Activated CD4-positive, alpha-beta T cell treated with anti-CD3 and anti-CD28 coated beads for 4 hours (primary cell): ENCODE results near the gene ANXA3.
"Not testable (repeated sequence)": the region's sequence is repeated elsewhere in the genome, so short reads cannot be mapped to it uniquely, and the experiment has no call there.

ENCODE experiments used
- DNase-seq, 2 donors: peaks; one replicate each; pipeline ENCODE4 v3.0.0-alpha.2; 2020

Gene ANXA3

GRCh38 chr4:78578674-78579425 is 27.3 kb downstream of the ANXA3 start:
- no peak for DNase-seq

GRCh38 chr4:78581618-78582017 is 30.0 kb downstream of the ANXA3 start:
- no peak for DNase-seq

- no peak for DNase-seq
Measured at GRCh38 chr4:78584863-78585547, 33.4 kb downstream of the ANXA3 start.

- no peak for DNase-seq
Measured at GRCh38 chr4:78585633-78586032, 34.1 kb downstream of the ANXA3 start.

- DNase-seq: no peak
Measured at GRCh38 chr4:78588894-78589545, 37.5 kb downstream of the ANXA3 start.

GRCh38 chr4:78591404-78591803 is 39.8 kb downstream of the ANXA3 start:
- no peak for DNase-seq

- DNase-seq: no peak
Measured at GRCh38 chr4:78592088-78592783, 40.7 kb downstream of the ANXA3 start.

GRCh38 chr4:78596111-78596742 is 44.7 kb downstream of the ANXA3 start:
- DNase-seq: no peak

GRCh38 chr4:78598431-78598830 is 46.9 kb downstream of the ANXA3 start:
- DNase-seq: not testable (repeated sequence)

- DNase-seq: no peak
Measured at GRCh38 chr4:78599147-78599546, 47.6 kb downstream of the ANXA3 start.

GRCh38 chr4:78599931-78600375 is 48.4 kb downstream of the ANXA3 start:
- no peak for DNase-seq

- no peak for DNase-seq
Measured at GRCh38 chr4:78601013-78601412, 49.4 kb downstream of the ANXA3 start.

GRCh38 chr4:78602334-78602733 is 50.8 kb downstream of the ANXA3 start:
- DNase-seq: no peak

- no peak for DNase-seq
Measured at GRCh38 chr4:78603384-78603783, 51.8 kb downstream of the ANXA3 start.

- DNase-seq: no peak
Measured at GRCh38 chr4:78604988-78605387, 53.4 kb downstream of the ANXA3 start.

- DNase-seq: no peak
Measured at GRCh38 chr4:78606035-78606434, 54.5 kb downstream of the ANXA3 start.

- no peak for DNase-seq
Measured at GRCh38 chr4:78606530-78607095, 55.0 kb downstream of the ANXA3 start.

GRCh38 chr4:78608684-78609083 is 57.1 kb downstream of the ANXA3 start:
- DNase-seq: no peak

- DNase-seq: no peak
Measured at GRCh38 chr4:78609580-78609979, 58.0 kb downstream of the ANXA3 start.

GRCh38 chr4:78610546-78611214 is 59.1 kb downstream of the ANXA3 start:
- no peak for DNase-seq

- DNase-seq: no peak
Measured at GRCh38 chr4:78611215-78611558, 59.6 kb downstream of the ANXA3 start.
